Measurements from ENCODE around the gene ZNF454. TPM values are rescaled to one million over a fixed set of nuclear protein-coding genes. Genes with fewer than 3 reads are reported as not detected.

ZNF454 gene
- total RNA-seq, 1 experiment from 2014 or later = not detected

DNA sequence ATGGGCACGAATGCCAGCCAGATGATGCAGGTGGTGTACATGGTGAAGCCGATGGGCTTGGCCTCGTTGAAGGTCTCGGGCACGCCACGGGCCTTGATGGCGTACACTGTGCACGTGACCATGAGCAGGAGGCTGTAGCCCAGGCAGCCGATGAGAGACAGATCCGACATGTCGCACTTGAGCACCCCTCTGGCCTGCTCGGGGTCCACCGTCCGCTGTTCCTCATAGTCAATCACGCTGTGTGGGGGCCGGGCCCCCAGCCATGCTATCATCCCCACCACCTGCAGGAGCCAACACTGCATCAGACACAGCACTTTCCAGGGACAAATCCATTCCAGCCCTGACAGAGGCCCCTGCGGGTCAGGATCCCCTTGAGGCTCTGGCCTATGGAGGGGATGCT is 41.9 kb downstream of the ZNF454 start:
- H3K27ac ChIP-seq (ENCODE audit: insufficient read length, low read depth, low read length) = no peak overlapping the region
- no peak overlapping the region for H3K9ac ChIP-seq (ENCODE audit: extremely low read depth, insufficient read length, low read length)
- no peak overlapping the region for H3K4me2 ChIP-seq (ENCODE audit: insufficient read depth, insufficient read length, low read length)
- no peaks in the 10 kb centered on the region for H3K79me1 ChIP-seq (ENCODE audit: insufficient read depth, low read depth, low read length, poor library complexity, severe bottlenecking)
- peaks cover 88 to 97% of the 10 kb centered on the region in 2 experiments for H3K9me3 Mint-ChIP-seq
- H4K5ac ChIP-seq (ENCODE audit: insufficient read length, low read depth, low read length) = no peak overlapping the region
- no peak overlapping the region for H3K18ac ChIP-seq (ENCODE audit: insufficient read length, low read depth, low read length)
- H3K79me2 ChIP-seq (ENCODE audit: insufficient read depth, low read length) = no peaks in the 10 kb centered on the region
- H3K36me3 Mint-ChIP-seq (ENCODE audit: insufficient read depth in 1 of 3, low read depth in 3 of 3) = peaks cover 17 to 47% (median 21%) of the 10 kb centered on the region in 3 experiments
- no CpG with 5 or more reads among the region's 17 CpGs for WGBS (ENCODE audit: extremely low coverage, insufficient read length, low lambda C conversion rate)
- no peak overlapping the region for H3K27ac Mint-ChIP-seq
- H3K27me3 Mint-ChIP-seq (ENCODE audit: low read depth) = peaks cover 27% of the 10 kb centered on the region
- no peak overlapping the region for H3K4me3 Mint-ChIP-seq
- H2AFZ ChIP-seq (ENCODE audit: low read length) = no peak overlapping the region
- H3K9me3 ChIP-seq (ENCODE audit: control insufficient read depth, low read depth, low read length) = peaks cover 85% of the 10 kb centered on the region
- no peak overlapping the region for H2AK5ac ChIP-seq (ENCODE audit: insufficient read length, low read length)
- H4K20me1 ChIP-seq (ENCODE audit: control insufficient read depth, insufficient read depth, insufficient read length) = no peaks in the 10 kb centered on the region
- no peak overlapping the region for H3K14ac ChIP-seq (ENCODE audit: insufficient read depth, low read length)
- no peak overlapping the region for H2BK12ac ChIP-seq (ENCODE audit: insufficient read length, low read depth, low read length)
- no peaks in the 10 kb centered on the region for H3K4me1 Mint-ChIP-seq
- no peak overlapping the region for H3K56ac ChIP-seq (ENCODE audit: insufficient read length, low read depth, low read length)
- H2BK20ac ChIP-seq (ENCODE audit: low read depth, low read length, poor library complexity, severe bottlenecking) = no peak overlapping the region
- DNase-seq = no peak
- H3K27me3 ChIP-seq (ENCODE audit: insufficient read depth, low read length) = no peaks in the 10 kb centered on the region
- no peak overlapping the region for H3K23ac ChIP-seq (ENCODE audit: insufficient read length, low read depth, low read length)
- no peaks in the 10 kb centered on the region for H3K4me1 ChIP-seq (ENCODE audit: insufficient read depth, low read length)
- no peaks in the 10 kb centered on the region for H3K23me2 ChIP-seq (ENCODE audit: insufficient read length, low read depth, low read length, poor library complexity, severe bottlenecking)
- H2BK120ac ChIP-seq (ENCODE audit: low read depth, low read length, poor library complexity, severe bottlenecking) = no peak overlapping the region
- no peak overlapping the region for H4K91ac ChIP-seq (ENCODE audit: insufficient read length, low read depth, low read length)
- H2BK5ac ChIP-seq (ENCODE audit: insufficient read length, low read length) = no peak overlapping the region
- H3K4ac ChIP-seq (ENCODE audit: low read depth, low read length) = no peak overlapping the region
- TF ChIP-seq, protein P1, sequence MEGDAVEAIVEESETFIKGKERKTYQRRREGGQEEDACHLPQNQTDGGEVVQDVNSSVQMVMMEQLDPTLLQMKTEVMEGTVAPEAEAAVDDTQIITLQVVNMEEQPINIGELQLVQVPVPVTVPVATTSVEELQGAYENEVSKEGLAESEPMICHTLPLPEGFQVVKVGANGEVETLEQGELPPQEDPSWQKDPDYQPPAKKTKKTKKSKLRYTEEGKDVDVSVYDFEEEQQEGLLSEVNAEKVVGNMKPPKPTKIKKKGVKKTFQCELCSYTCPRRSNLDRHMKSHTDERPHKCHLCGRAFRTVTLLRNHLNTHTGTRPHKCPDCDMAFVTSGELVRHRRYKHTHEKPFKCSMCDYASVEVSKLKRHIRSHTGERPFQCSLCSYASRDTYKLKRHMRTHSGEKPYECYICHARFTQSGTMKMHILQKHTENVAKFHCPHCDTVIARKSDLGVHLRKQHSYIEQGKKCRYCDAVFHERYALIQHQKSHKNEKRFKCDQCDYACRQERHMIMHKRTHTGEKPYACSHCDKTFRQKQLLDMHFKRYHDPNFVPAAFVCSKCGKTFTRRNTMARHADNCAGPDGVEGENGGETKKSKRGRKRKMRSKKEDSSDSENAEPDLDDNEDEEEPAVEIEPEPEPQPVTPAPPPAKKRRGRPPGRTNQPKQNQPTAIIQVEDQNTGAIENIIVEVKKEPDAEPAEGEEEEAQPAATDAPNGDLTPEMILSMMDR (conservative IDR thresholded peaks at IDR 0.05) = no peak
- no peak overlapping the region for H3T11ph ChIP-seq (ENCODE audit: low read length)
- H4K8ac ChIP-seq (replicated peaks; ENCODE audit: insufficient read length, low read depth, low read length) = no peak overlapping the region
- no peak overlapping the region for H2BK15ac ChIP-seq (ENCODE audit: low read depth, low read length)
